Tibial nerve (tissue), 4 donors: Measurements from ENCODE around the gene LRRC28. TPM values are rescaled to one million over a fixed set of nuclear protein-coding genes. Genes with fewer than 3 reads are reported as not detected.

Experiments used
- DNase-seq, 2 donors: peaks; one replicate each; pipeline ENCODE4 v3.0.0-alpha.2; 2019; ENCODE audit warnings: low spot score in 2 of 2
- H3K27ac ChIP-seq, 4 donors: fragments of 200-600 bp; sonication (generic) in 3 of 4; one replicate each; pipeline ENCODE4 v1.5.1; 2017 to 2019; ENCODE audit warnings: mild to moderate bottlenecking in 1 of 4
- H3K27me3 ChIP-seq, 2 donors: fragments of 200-600 bp; sonication (generic) in 1 of 2; one replicate each; pipeline versions ENCODE4 v1.5.1 to v1.6.0; 2017 to 2019
- H3K36me3 ChIP-seq, 3 donors: fragments of 200-600 bp; sonication (generic); one replicate each; pipeline ENCODE4 v1.5.1; 2018 to 2019
- H3K4me1 ChIP-seq, 4 donors: fragments of 200-600 bp; sonication (generic) in 3 of 4; one replicate each; pipeline ENCODE4 v1.5.1; 2017 to 2019
- H3K4me3 ChIP-seq, 4 donors: fragments of 200-600 bp; sonication (generic) in 3 of 4; one replicate each; pipeline ENCODE4 v1.5.1; 2017 to 2019; ENCODE audit warnings: mild to moderate bottlenecking in 1 of 4, moderate library complexity in 1 of 4
- H3K9me3 ChIP-seq, 4 donors: fragments of 200-600 bp; sonication (generic) in 3 of 4; one replicate each; pipeline ENCODE4 v1.5.1; 2017 to 2019
- EP300 ChIP-seq, 2 donors: sonication (generic); formaldehyde crosslinking; IDR thresholded peaks; one replicate each; pipeline ENCODE4 v1.6.1; 2017; ENCODE audit warnings: antibody characterized with exemption in 2 of 2, mild to moderate bottlenecking in 1 of 2
- POLR2A ChIP-seq, 2 donors: fragments of 450-650 bp; IDR thresholded peaks; one replicate each; pipeline ENCODE4 v1.6.1; 2017; ENCODE audit warnings: antibody characterized with exemption in 2 of 2, mild to moderate bottlenecking in 2 of 2, moderate library complexity in 2 of 2
- WGBS, 2 donors: methylation state at CpG; one replicate each; pipeline ENCODE4 v1.1.5; 2018; 5-methylcytosine and 5-hydroxymethylcytosine counted together
- total RNA-seq, 4 donors: library from RNA; depleted of rRNA; stranded (reverse); fragments of >200 nt; gene quantifications; one replicate each; pipeline ENCODE4 v1.1.0, GENCODE V29; 2016
- TF ChIP-seq, protein P1 (sequence below), 5 experiments: fragments of 200-600 bp in 3 of 5; fragments of 450-650 bp in 2 of 5; sonication (generic) in 3 of 5; IDR thresholded peaks; one replicate each; pipeline ENCODE4 v1.5.1; 2016 to 2019; ENCODE audit warnings: antibody characterized with exemption in 5 of 5, mild to moderate bottlenecking in 3 of 5, moderate library complexity in 2 of 5

LRRC28 gene
- total RNA-seq, 4 donors from 2014 or later = 21.6 to 73.4 (median 33.5) TPM

DNA sequence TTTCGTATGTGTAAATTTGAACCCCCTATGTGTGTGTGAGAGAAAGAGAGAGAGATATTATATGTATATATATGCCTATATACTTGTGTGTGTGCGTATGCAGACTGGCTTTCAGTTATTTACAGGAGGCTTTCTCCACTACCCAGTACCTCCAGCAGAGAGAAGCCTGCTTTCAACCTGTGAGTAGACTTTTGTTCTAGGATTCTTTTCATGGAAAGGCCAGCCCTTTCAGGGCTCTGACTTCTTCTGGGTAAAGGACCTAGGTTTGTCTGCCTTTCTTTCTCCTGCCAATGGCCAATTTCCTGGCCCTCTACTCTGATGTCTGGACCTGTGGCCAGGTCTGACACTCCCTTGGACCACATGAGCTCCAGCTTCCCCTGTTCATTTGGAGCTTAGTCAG lies 23.8 kb downstream of the LRRC28 start:
- DNase-seq = no peak
- no peak overlapping the region for H3K4me3 ChIP-seq
- H3K36me3 ChIP-seq = peaks cover 0 to 5% (median 0%) of the 10 kb centered on the region in 3 donors
- 93% methylated on average over 2 of the region's 2 CpGs for WGBS, 2 donors
- H3K9me3 ChIP-seq = no peaks in the 10 kb centered on the region
- H3K27me3 ChIP-seq = no peaks in the 10 kb centered on the region
- TF ChIP-seq POLR2A (IDR thresholded peaks at IDR 0.05) = no peak
- TF ChIP-seq, protein P1, sequence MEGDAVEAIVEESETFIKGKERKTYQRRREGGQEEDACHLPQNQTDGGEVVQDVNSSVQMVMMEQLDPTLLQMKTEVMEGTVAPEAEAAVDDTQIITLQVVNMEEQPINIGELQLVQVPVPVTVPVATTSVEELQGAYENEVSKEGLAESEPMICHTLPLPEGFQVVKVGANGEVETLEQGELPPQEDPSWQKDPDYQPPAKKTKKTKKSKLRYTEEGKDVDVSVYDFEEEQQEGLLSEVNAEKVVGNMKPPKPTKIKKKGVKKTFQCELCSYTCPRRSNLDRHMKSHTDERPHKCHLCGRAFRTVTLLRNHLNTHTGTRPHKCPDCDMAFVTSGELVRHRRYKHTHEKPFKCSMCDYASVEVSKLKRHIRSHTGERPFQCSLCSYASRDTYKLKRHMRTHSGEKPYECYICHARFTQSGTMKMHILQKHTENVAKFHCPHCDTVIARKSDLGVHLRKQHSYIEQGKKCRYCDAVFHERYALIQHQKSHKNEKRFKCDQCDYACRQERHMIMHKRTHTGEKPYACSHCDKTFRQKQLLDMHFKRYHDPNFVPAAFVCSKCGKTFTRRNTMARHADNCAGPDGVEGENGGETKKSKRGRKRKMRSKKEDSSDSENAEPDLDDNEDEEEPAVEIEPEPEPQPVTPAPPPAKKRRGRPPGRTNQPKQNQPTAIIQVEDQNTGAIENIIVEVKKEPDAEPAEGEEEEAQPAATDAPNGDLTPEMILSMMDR (IDR thresholded peaks at IDR 0.05) = no peak
- TF ChIP-seq EP300 (IDR thresholded peaks at IDR 0.05) = no peak
- no peaks in the 10 kb centered on the region for H3K4me1 ChIP-seq
- no peak overlapping the region for H3K27ac ChIP-seq

DNA sequence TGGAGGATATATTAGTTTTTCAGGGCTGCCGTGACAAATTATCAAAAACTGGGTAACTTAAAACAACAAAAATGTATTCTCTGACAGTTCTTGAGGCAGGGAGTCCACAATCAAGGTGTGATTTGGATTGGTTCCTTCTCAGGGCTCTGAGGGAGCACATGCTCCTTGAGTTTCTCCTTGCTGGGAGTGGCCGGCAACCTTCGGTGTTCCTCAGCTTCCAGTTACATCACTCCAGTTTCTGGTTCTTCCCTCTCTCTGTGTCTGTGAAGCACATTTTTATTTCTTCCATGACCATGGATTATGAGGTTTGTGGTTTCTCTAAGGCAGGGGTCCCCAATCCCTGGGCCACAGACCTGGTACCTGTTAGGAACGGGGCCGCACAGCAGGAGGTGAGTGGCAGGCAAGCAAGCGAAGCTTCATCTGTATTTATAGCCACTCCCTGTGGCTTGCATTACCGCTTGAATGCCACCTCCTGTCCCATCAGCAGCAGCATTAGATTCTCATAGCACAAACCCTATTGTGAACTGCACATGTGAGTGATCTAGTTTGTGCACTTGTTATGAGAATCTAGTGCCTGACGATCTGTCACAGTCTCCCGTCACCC lies 24.3 kb downstream of the LRRC28 start:
- no peak for TF ChIP-seq POLR2A (IDR thresholded peaks at IDR 0.05)
- no peak for TF ChIP-seq EP300 (IDR thresholded peaks at IDR 0.05)
- TF ChIP-seq, protein P1 (IDR thresholded peaks at IDR 0.05) = no peak
- H3K27ac ChIP-seq = no peak overlapping the region
- no peaks in the 10 kb centered on the region for H3K9me3 ChIP-seq
- no peaks in the 10 kb centered on the region for H3K4me1 ChIP-seq
- H3K27me3 ChIP-seq = no peaks in the 10 kb centered on the region
- no peak for DNase-seq
- 89 to 96% methylated on average over 9 of the region's 9 CpGs for WGBS, 2 donors
- peaks cover 0 to 5% (median 0%) of the 10 kb centered on the region in 3 donors for H3K36me3 ChIP-seq
- no peak overlapping the region for H3K4me3 ChIP-seq

GRCh38 chr15:99279290-99279689 lies 28.0 kb downstream of the LRRC28 start:
- H3K27me3 ChIP-seq = no peaks in the 10 kb centered on the region
- H3K4me1 ChIP-seq = peaks cover 0 to 5% (median 0%) of the 10 kb centered on the region in 4 donors
- H3K9me3 ChIP-seq = no peaks in the 10 kb centered on the region
- TF ChIP-seq POLR2A (IDR thresholded peaks at IDR 0.05) = no peak
- TF ChIP-seq, protein P1 (IDR thresholded peaks at IDR 0.05) = no peak
- no peak for TF ChIP-seq EP300 (IDR thresholded peaks at IDR 0.05)
- 64 to 81% methylated on average over 3 of the region's 3 CpGs for WGBS, 2 donors
- no peak overlapping the region for H3K4me3 ChIP-seq
- peaks cover 0 to 5% (median 0%) of the 10 kb centered on the region in 3 donors for H3K36me3 ChIP-seq
- H3K27ac ChIP-seq = no peak overlapping the region
- DNase-seq = no peak

- 96 to 97% methylated on average over 3 of the region's 3 CpGs for WGBS, 2 donors
- no peaks in the 10 kb centered on the region for H3K27me3 ChIP-seq
- H3K36me3 ChIP-seq = peaks cover 0 to 5% (median 0%) of the 10 kb centered on the region in 3 donors
- TF ChIP-seq EP300 (IDR thresholded peaks at IDR 0.05) = no peak
- no peak for TF ChIP-seq POLR2A (IDR thresholded peaks at IDR 0.05)
- TF ChIP-seq, protein P1 (IDR thresholded peaks at IDR 0.05) = no peak
- no peak overlapping the region for H3K4me3 ChIP-seq
- no peaks in the 10 kb centered on the region for H3K9me3 ChIP-seq
- H3K27ac ChIP-seq = no peak overlapping the region
- DNase-seq = no peak
- H3K4me1 ChIP-seq = peaks cover 0 to 5% (median 0%) of the 10 kb centered on the region in 4 donors
Observed at GRCh38 chr15:99279827-99280226, 28.5 kb downstream of the LRRC28 start.

DNA sequence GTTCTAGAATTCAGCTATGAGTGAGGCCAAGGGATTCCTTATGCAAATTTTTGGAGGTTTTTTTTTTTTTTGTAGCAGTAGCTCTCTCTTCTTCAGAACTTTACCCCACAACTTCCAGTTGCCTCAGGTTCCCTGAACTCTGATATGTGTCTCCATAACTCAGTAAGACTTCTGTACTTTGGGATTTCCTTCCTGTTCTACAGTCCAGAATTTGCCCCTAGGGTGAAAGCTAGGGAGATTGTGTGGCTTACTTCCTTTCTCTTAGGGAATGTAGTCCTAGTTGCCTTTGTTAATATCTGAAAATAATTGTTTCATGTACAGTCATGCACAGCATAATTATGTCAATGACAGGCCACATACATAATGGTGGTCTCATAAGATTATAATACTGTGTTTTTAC lies 30.8 kb downstream of the LRRC28 start:
- H3K27ac ChIP-seq = no peak overlapping the region
- DNase-seq = no peak

More for the DNA sequence above, 30.8 kb downstream of the LRRC28 start:
- TF ChIP-seq, protein P1 (IDR thresholded peaks at IDR 0.05) = no peak
- no peak for TF ChIP-seq POLR2A (IDR thresholded peaks at IDR 0.05)
- TF ChIP-seq EP300 (IDR thresholded peaks at IDR 0.05) = no peak
- Histone ChIP-seq H3K4me1 (peaks cover 0 to 5% (median 0%) of the 10 kb centered on the region in 4 donors), H3K36me3 (peaks cover 0 to 5% (median 0%) of the 10 kb centered on the region in 3 donors), H3K9me3 (no peaks in the 10 kb centered on the region), H3K27me3 (no peaks in the 10 kb centered on the region), H3K4me3 (no peak overlapping the region)
